ENCODE results near the gene HSF4. TPM values are rescaled to one million over a fixed set of nuclear protein-coding genes. Genes with fewer than 3 reads are reported as not detected.
A peak's percentile ranks its signal among the peaks of the same experiment; 100 is the strongest.

HSF4 gene
- total and polyA plus RNA-seq, 2 donors (not counting 3 experiments of a cell fraction or from before 2014, with no cell fraction given), result 4.8 to 5.5 TPM

DNA sequence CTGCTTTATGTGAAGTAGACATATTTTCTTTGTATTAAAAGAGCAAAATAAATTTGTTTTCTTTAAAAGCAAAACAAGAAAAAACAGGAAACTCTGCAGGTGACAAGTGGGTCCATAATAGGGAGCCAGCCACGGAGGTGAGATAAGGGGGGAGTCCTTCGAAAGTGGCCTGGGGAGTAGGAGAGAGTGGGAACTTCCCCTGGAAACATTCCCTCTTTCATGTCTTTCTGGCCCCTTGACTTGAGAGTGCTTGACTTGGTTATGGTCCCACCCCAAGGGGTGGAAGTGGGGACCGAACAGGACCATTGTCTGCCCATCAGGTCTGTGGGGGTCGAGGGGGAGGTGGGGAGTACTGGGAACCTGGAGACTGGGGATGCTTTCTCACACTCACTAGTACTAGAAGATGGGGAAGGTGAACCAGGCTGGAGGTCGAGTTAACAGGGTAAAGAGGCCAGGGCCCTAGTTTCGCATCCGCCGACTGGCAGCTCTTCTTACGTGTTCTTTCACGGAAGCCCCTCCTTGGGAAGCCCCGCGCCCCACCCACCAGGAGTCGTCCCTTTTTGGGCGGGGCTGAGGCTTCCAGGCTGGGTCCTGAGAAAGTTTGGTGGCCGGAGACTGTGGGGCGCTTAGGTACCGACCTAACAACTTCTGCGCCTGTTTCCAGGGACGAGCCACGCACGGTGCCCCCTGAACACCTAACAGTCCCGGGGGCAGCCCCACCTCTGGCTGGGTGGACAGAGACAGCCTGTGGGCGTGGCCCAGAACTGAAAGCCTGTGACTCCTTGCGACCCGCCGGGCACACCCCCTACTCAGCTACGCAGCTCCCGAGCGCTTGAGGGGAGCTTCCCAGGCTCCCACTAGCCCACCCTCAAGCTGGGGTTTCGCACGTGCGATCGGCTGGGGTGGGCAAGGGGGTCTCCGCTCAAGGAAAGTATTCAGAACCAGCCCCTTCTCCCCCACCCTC, 5.6 kb upstream of the HSF4 start:
- no peak for TF ChIP-seq CTCF (IDR thresholded peaks at IDR 0.05; ENCODE audit: extremely low read depth in 1 of 2, insufficient read depth in 1 of 2, low read depth in 1 of 2, low read length in 2 of 2)
- no peak for TF ChIP-seq POLR2AphosphoS5 (IDR thresholded peaks at IDR 0.05; ENCODE audit: insufficient read depth, low read depth, low read length)
- Histone ChIP-seq H3K4me1 (ENCODE audit: control insufficient read depth, extremely low read depth, insufficient read depth, low read length) (peaks cover 12% of the 10 kb centered on the region), H2AFZ (ENCODE audit: low read depth, low read length) (peak overlapping the region; percentile 95), H3K27me3 (ENCODE audit: control insufficient read depth in 2 of 2, insufficient read depth in 2 of 2, low read length in 2 of 2) (peaks cover 13 to 16% of the 10 kb centered on the region in 2 experiments), H3K27ac (ENCODE audit: insufficient read depth, low read depth, low read length) (peak overlapping the region; percentile 18), H3K9me3 (replicated peaks; ENCODE audit: control insufficient read depth, insufficient read depth, low read length) (no peaks in the 10 kb centered on the region), H3K79me2 (ENCODE audit: control insufficient read depth, insufficient read depth, low read length) (no peaks in the 10 kb centered on the region), H3K4me2 (ENCODE audit: insufficient read depth, low read length) (peak overlapping the region; percentile 94), H3K9ac (replicated peaks; ENCODE audit: extremely low read depth, insufficient read depth, low read length) (peak overlapping the region; percentile 59), H4K20me1 (replicated peaks; ENCODE audit: control insufficient read depth, extremely low read depth, insufficient read depth, low read length) (no peaks in the 10 kb centered on the region), H3K36me3 (ENCODE audit: control insufficient read depth in 2 of 2, extremely low read depth in 1 of 2, insufficient read depth in 2 of 2, low read length in 2 of 2) (no peaks in the 10 kb centered on the region), H3K4me3 (replicated peaks in 1 of 3; ENCODE audit: insufficient read depth in 1 of 3, low read depth in 1 of 3, low read length in 3 of 3) (peak overlapping the region; percentile 78 to 89 (median 81)), H3K9me1 (replicated peaks; ENCODE audit: control insufficient read depth, extremely low read depth, insufficient read depth, low read length) (no peaks in the 10 kb centered on the region)
- ChIA-PET POLR2A (interaction anchor here (0.9 kb wide), 1 partner anchor 11 kb away, joined by 3 read pairs; the partner anchor contains the start of gene NOL3), CTCF (interaction anchor here (1.0 to 2.9 kb wide), 7 partner anchors 11 to 205 kb away, joined by 3 to 30 read pairs (median 13); partner anchors contain the start of gene NOL3)
- intact Hi-C loops (cut with micrococcal nuclease), result loop anchor here (1.0 kb wide), 2 partner anchors 178 to 182 kb away; no protein-coding TSS in a partner anchor
- DNase-seq (ENCODE audit: low read depth, low spot score) (no peak), FAIRE-seq (peak; percentile 72)
- dilution Hi-C loops (cut with MboI; ENCODE audit: extremely low pct_ligation_motif_present, low sequenced_read_pairs), result no loop called here
- TSS peak; percentile 23 for BruUV-seq (replicated peaks)

Data from endothelial cell of umbilical vein (primary cell).